ENCODE measurements around the gene MARS1. TPM values are rescaled to one million over a fixed set of nuclear protein-coding genes. Genes with fewer than 3 reads are reported as not detected.
"Not testable (repeated sequence)": the region's sequence is repeated elsewhere in the genome, so short reads cannot be mapped to it uniquely, and the experiment has no call there.

Gene MARS1
- polyA plus RNA-seq, 3 donors = 31.7 to 67.0 (median 42.7) TPM

DNA sequence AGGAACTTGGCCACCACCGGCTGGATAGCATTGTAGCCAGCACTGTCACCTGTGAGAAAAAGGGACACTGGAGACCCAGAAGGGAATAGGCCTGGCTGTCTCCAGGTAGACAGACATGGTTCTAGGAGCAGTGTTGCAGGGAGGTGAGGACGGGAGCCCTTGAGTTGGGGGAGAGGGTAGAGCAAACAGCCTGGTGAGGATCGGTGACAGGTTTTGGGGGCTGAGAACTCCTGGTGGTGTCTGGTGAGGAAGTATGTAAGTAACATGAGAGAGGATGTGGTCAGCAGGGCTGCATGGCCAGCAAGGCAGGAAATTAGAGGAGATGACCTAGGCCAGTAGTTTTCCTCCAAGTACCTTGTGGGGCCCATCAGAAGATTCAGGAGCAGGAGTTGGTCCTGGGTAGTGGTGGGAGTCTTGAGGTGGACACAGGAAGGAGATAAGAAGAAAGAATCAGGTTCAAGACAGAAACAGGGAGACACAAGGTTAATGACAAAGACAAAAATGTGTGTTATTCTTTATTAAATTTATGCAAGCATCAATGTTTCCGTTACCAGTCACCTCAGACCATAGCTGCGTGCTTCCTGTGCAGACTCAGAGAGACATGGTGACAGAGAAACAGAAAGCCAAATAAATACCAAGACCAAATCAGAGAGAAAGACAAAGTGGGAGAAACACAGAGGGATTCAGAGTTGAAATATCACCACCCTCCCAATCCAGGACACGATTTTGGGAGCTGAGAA, 8.3 kb upstream of the MARS1 start, which contains the start of gene ARHGAP9:
Gene ARHGAP9, minus strand, starts transcription at position 491 of the 740 bp plus-strand sequence. Its CDS starts 460 bp downstream, at position 31.
- WGBS, 3 donors = 49 to 70% (median 61%) methylated on average over 6 of the region's 6 CpGs

DNA sequence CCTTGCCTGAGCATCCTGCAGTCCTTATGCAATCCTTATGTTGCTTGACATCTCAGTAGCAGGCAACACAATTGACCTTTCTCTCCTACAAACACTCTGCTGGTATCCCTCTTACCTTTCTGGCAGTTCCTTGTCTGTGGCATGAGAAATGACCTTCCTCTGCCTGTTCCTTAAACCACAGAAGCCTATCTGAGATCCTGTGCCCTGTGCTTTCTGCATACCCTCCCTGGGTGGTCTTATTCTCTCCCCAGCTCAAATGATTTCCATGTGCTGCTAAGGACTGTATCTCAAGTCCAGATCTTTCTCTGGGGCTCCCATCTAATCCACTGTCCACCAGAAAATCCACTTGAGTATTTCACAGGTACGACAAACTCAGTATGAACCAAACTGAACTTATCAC, 6.2 kb upstream of the MARS1 start:
- no peak overlapping the region for H3K27ac ChIP-seq (ENCODE audit: low read depth, low read length)
- WGBS, 3 donors = 61 to 86% (median 74%) methylated on average over 1 of the region's 1 CpG

More for the DNA sequence above, 8.3 kb upstream of the MARS1 start, which contains the start of gene ARHGAP9:
- peak within 1 kb of the TSS; percentile 19 for H3K27ac ChIP-seq (ENCODE audit: low read depth, low read length)

DNA sequence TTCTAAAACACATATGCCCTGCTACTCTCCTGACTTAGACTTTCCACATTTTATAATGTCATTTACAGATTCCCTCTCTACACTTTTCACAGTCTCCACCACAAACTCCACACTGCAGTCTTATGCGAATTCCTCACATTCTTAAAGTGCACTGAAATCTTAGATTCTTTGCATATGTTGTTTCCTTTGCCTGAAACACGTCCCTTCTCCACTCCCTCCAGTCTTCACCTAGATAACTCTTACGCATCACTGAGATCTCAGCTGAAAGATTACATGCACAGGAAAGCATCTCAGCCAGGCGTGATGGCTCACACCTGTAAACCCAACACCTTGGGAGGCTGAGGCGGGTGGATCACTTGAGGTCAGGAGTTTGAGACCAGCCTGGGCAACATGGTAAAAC, 4.4 kb upstream of the MARS1 start:
- H3K27ac ChIP-seq (ENCODE audit: low read depth, low read length) = no peak overlapping the region
- WGBS, 3 donors = 51 to 64% (median 56%) methylated on average over 5 of the region's 5 CpGs

DNA sequence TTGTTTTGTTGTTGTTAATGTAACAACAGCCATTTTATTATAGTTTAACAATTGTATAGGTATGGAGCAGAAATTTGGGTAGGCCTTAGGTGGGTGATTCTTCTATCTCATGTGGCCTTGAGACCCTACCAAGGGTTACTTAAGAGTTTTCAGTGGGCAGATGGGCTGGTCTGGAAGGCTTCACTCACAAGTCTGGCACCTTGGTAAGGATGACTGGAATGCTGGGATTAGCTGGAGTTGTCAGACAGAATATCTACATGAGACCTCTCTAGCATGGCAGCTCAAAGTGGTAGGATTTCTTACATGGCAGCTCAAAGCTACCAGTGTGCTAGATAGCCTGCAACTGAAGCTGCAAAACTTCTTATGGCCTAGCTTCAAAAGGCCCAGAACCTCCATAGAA, 2.2 kb upstream of the MARS1 start:
- no peak overlapping the region for H3K27ac ChIP-seq (ENCODE audit: low read depth, low read length)

- WGBS, 3 donors = 81 to 90% (median 87%) methylated on average over 27 of the region's 27 CpGs
- no peak overlapping the region for H3K27ac ChIP-seq (ENCODE audit: low read depth, low read length)
Measured at GRCh38 chr12:57487055-57487596, 742 bp upstream of the MARS1 start.

DNA sequence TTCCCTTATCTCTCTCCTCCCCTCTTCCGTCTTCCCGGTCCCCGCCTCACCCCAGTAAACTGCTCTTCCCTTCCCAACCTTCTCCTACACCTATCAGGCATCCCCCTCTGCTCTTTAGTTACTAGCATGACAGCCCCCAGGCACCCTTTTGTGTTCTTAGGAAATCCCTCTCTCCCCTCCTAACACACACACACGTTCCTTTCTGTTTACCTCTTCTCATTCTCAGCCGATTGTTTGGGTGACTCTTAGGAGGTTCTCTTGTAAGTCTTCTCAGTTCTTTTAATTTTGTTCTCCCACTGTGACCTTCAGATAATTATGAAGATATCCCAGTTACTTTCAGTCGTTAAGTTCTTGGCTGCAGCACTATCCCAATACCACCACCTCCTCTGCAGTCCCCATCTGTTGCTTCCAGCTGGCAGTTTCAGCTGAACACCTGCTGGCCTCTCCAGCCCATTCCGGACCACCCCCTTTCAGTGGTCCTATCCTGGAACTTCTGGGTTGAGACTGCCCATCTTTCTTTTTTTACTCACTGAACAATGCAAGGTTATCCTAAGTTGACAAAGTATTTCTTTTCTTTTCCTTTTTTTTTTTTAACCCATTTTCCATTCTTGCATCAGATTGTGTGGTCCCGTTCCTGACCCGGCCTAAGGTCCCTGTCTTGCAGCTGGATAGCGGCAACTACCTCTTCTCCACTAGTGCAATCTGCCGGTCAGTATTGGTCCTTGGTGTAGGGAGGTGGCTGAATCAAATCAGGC, 711 bp downstream of the MARS1 start:
- 18 to 31% (median 30%) methylated on average over 11 of the region's 11 CpGs for WGBS, 3 donors
- H3K27ac ChIP-seq (ENCODE audit: low read depth, low read length) = no peak overlapping the region

- no peak overlapping the region for H3K27ac ChIP-seq (ENCODE audit: low read depth, low read length)
- WGBS, 3 donors = 76 to 89% (median 89%) methylated on average over 5 of the region's 5 CpGs
Measured at GRCh38 chr12:57489157-57489641, 1.3 kb downstream of the MARS1 start.

DNA sequence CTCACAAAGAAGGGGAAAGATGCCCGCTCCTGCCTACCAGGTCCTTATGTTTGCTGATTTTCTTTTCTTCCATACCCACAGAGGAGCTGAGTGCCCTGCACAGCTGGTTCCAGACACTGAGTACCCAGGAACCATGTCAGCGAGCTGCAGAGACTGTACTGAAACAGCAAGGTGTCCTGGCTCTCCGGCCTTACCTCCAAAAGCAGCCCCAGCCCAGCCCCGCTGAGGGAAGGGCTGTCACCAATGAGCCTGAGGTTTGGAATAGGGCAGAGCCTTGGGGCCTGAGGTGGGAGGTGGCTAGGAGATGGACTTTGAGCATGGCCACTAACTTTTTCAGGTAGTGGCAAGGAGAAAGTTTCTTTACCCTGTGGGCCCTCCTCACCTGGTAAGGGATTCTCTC, 2.3 kb downstream of the MARS1 start:
- 93 to 97% (median 97%) methylated on average over 4 of the region's 4 CpGs for WGBS, 3 donors
- no peak overlapping the region for H3K27ac ChIP-seq (ENCODE audit: low read depth, low read length)

DNA sequence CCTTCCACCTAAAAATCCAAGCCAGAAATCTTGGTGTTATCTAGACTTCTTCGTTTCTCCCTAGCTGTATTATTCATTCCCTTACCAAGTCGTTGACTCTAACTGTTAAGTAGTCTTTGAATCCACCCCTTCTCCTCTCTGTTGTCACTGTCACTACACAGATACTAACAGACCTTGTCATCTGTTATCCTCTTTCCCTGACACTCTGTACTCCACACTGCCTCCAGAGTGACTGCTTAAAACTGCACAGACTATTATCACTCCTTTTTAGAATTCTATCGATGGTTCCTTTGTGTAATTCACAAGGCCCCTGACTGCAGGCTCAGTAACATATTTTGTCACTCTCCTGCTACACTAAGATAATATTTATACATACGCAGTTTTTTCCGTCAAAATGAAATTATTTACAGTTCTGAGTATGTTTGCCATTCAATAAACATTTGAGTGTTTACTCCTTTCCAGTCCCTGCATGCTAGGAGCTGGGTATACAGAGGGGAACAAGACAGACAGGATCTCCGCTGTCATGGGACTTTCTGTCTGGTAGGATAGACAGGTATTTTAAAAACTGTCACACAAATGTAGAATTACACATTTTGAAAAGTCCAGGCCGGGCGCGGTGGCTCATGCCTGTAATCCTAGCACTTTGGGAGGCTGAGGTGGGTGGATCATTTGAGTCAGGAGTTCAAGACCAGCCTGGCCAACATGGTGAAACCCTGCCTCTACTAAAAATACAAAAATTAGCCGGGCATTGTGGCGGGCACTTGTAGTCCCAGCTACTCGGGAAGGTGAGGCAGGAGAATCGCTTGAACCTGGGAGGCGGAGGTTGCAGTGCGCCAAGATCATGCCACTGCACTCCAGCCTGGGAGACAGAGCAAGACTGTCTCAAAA, 3.8 kb downstream of the MARS1 start:
- WGBS, 3 donors = 88 to 96% (median 94%) methylated on average over 15 of the region's 15 CpGs
- H3K27ac ChIP-seq (ENCODE audit: low read depth, low read length) = no peak overlapping the region

GRCh38 chr12:57495051-57495701, 7.3 kb downstream of the MARS1 start:
- not testable (repeated sequence) for H3K27ac ChIP-seq (ENCODE audit: low read depth, low read length)
- 94 to 97% (median 97%) methylated on average over 23 to 45 of the region's 48 CpGs for WGBS, 3 donors

DNA sequence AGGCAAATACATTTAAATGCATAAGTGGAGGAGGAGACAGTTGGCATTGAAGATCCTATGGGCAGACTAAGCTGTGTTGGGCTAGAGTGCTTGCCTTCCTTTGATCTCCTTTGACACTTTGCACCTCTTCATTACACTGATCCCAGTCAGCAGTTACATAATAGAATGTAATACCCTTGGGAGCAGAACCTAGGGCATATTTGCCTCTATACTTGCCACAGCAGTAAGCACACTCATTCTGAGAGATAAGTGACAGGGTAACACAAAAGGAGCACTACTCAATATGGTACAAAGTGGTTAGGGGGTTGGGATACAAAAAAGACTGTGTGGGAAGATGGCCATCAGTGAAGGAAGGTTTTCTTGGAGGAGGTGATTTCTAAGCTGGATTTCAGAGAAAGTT, 9.0 kb downstream of the MARS1 start:
- H3K27ac ChIP-seq (ENCODE audit: low read depth, low read length) = no peak overlapping the region

GRCh38 chr12:57497223-57498131, 9.6 kb downstream of the MARS1 start:
- 90 to 94% (median 93%) methylated on average over 12 of the region's 12 CpGs for WGBS, 3 donors
- H3K27ac ChIP-seq (ENCODE audit: low read depth, low read length) = no peak overlapping the region

GRCh38 chr12:57498132-57498502, 10.2 kb downstream of the MARS1 start:
- 85 to 94% (median 88%) methylated on average over 9 of the region's 9 CpGs for WGBS, 3 donors
- no peak overlapping the region for H3K27ac ChIP-seq (ENCODE audit: low read depth, low read length)

GRCh38 chr12:57498571-57498970, 10.7 kb downstream of the MARS1 start:
- H3K27ac ChIP-seq (ENCODE audit: low read depth, low read length) = no peak overlapping the region
- 90 to 96% (median 94%) methylated on average over 4 of the region's 4 CpGs for WGBS, 3 donors

DNA sequence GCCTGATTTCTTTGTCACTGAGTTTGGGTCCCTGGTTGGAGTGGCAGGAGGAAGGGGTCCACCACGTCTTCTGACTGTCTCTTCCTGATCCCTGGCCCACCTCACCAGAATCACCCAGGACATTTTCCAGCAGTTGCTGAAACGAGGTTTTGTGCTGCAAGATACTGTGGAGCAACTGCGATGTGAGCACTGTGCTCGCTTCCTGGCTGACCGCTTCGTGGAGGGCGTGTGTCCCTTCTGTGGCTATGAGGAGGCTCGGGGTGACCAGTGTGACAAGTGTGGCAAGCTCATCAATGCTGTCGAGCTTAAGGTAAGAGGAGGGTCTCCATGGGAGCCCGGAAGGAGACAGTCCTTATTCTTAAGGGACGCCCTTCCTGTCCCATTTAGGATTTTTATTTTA, 12.3 kb downstream of the MARS1 start:
- 75 to 93% (median 90%) methylated on average over 11 of the region's 11 CpGs for WGBS, 3 donors
- no peak overlapping the region for H3K27ac ChIP-seq (ENCODE audit: low read depth, low read length)

DNA sequence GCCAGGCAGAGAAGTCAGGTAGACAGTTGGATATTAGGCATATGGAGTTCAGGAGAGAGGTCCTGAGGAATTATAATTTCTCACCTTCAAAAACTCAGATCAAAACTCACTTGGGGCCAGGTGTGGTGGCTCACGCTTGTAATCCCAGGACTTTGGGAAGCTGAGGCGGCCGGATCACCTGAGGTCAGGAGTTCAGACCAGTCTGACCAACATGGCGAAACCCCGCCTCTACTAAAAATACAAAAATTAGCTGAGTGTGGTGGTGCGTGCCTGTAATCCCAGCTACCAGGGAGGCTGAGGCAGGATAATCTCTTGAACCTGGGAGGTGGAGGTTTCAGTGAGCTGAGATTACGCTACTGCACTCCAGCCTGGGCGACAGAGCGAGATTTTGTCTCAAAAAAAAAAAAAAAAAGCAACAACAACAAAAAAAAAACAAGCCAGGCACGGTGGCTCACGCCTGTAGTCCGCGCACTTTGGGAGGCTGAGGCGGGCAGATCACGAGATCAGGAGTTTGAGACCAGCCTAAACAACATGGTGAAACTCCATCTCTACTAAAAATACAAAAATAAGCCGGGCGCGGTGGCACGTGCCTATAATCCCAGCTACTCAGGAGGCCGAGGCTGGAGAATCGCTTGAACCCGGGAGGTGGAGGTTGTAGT, 14.6 kb downstream of the MARS1 start:
- WGBS, 3 donors = 96 to 98% (median 97%) methylated on average over 20 to 22 of the region's 22 CpGs
- H3K27ac ChIP-seq (ENCODE audit: low read depth, low read length) = not testable (repeated sequence)

DNA sequence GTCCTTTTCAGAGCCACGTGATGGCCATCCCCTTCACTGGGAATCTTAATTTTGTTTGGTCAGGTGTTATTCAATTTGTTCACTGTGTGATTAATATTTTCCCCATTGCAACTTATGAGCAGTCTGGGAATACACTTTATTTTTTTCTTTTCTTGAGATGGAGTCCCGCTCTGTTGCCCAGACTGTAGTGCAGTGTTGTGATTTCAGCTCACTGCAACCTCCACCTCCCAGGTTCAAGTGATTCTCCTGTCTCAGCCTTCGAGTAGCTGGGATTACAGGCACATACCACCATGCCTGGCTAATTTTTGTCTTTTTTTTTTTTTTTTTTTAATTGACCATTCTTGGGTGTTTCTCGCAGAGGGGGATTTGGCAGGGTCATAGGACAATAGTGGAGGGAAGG, 18.7 kb downstream of the MARS1 start:
- H3K27ac ChIP-seq (ENCODE audit: low read depth, low read length) = not testable (repeated sequence)
- 84 to 98% (median 97%) methylated on average over 4 of the region's 4 CpGs for WGBS, 3 donors

Measured in adipose tissue (tissue), 3 donors.